Tibial artery (tissue), 4 donors: ENCODE measurements around the gene C10orf90.

Experiments used
- DNase-seq, 2 donors: peaks; one replicate each; pipeline ENCODE4 v3.0.0-alpha.2; 2019
- H3K27ac ChIP-seq, 2 donors: fragments of 200-600 bp; sonication (generic) in 1 of 2; 1 replicate in 1 of 2; 2 replicates in 1 of 2; pipeline ENCODE4 v1.5.1; 2018 to 2019; ENCODE audit warnings: mild to moderate bottlenecking in 1 of 2
- H3K27me3 ChIP-seq, 2 donors: fragments of 200-600 bp; sonication (generic) in 1 of 2; one replicate each; pipeline versions ENCODE4 v1.5.1 to v1.6.0; 2016 to 2019
- H3K36me3 ChIP-seq, 3 donors: fragments of 200-600 bp; sonication (generic) in 2 of 3; one replicate each; pipeline ENCODE4 v1.5.1; 2016 to 2019; ENCODE audit warnings: mild to moderate bottlenecking in 2 of 3
- H3K4me1 ChIP-seq, 4 donors: fragments of 200-600 bp; sonication (generic) in 2 of 4; 1 replicate in 3 of 4; 2 replicates in 1 of 4; pipeline ENCODE4 v1.5.1; 2016 to 2019
- H3K4me3 ChIP-seq, 2 donors: fragments of 200-600 bp; sonication (generic) in 1 of 2; 1 replicate in 1 of 2; 2 replicates in 1 of 2; pipeline ENCODE4 v1.5.1; 2018 to 2019; ENCODE audit warnings: mild to moderate bottlenecking in 2 of 2
- H3K9me3 ChIP-seq, 3 donors: fragments of 200-600 bp; sonication (generic) in 1 of 3; one replicate each; pipeline ENCODE4 v1.5.1; 2016 to 2019
- CTCF ChIP-seq, 2 experiments: fragments of 200-600 bp in 1 of 2; fragments of 450-650 bp in 1 of 2; IDR thresholded peaks; one replicate each; pipeline ENCODE4 v1.5.1; 2017 to 2019; ENCODE audit warnings: antibody characterized with exemption in 2 of 2, mild to moderate bottlenecking in 1 of 2, moderate library complexity in 1 of 2
- intact Hi-C: fragments of 100-400 bp; cut with DNase I; formaldehyde crosslinking; loops from one replicate; pipeline ENCODE4 v1.15.0; 2023; ENCODE audit warnings: low total_unique reads

The C10orf90 gene

GRCh38 chr10:126434235-126434634, 236.3 kb downstream of the C10orf90 start:
- intact Hi-C loops = no loop called here
- no peak for DNase-seq
- Histone ChIP-seq H3K27ac (no peak overlapping the region), H3K4me3 (no peak overlapping the region), H3K27me3 (no peaks in the 10 kb centered on the region), H3K9me3 (peaks cover 0 to 4% (median 3%) of the 10 kb centered on the region in 3 donors), H3K36me3 (no peaks in the 10 kb centered on the region), H3K4me1 (no peaks in the 10 kb centered on the region)
- TF ChIP-seq CTCF (IDR thresholded peaks at IDR 0.05) = no peak

- no peak for DNase-seq
- intact Hi-C loops = no loop called here
- TF ChIP-seq CTCF (IDR thresholded peaks at IDR 0.05) = no peak
- H3K9me3 ChIP-seq = no peaks in the 10 kb centered on the region
- H3K4me3 ChIP-seq = no peak overlapping the region
- H3K4me1 ChIP-seq = no peaks in the 10 kb centered on the region
- no peak overlapping the region for H3K27ac ChIP-seq
- no peaks in the 10 kb centered on the region for H3K36me3 ChIP-seq
- H3K27me3 ChIP-seq = no peaks in the 10 kb centered on the region
These were observed 237.1 kb downstream of the C10orf90 start for GRCh38 chr10:126433351-126433750.

- no peak overlapping the region for H3K27ac ChIP-seq
- no peak for TF ChIP-seq CTCF (IDR thresholded peaks at IDR 0.05)
- H3K36me3 ChIP-seq = no peaks in the 10 kb centered on the region
- DNase-seq = no peak
- no peaks in the 10 kb centered on the region for H3K4me1 ChIP-seq
- no peaks in the 10 kb centered on the region for H3K27me3 ChIP-seq
- H3K4me3 ChIP-seq = no peak overlapping the region
- intact Hi-C loops = no loop called here
- no peaks in the 10 kb centered on the region for H3K9me3 ChIP-seq
These were observed 238.0 kb downstream of the C10orf90 start for GRCh38 chr10:126432507-126432906.

DNA sequence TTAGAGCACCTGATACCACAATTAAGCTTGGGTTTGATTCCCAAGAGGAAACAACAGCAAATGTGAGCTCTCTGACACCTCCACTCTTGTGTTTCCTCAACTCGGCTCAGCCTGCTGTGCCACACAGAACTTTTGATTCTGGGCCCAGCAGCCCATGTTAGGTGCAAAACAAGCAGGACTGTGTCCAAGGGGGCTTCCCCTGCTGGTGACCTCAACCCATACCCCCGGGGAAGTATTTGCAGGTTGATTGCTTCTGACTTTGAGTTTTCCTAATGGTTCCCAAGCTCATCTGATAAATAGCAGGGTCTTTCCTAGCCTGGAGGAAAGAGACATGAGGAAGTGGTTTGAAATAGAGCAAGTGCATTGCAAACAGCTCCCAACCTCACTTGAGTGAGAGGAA, 238.7 kb downstream of the C10orf90 start:
- Histone ChIP-seq H3K27me3 (no peaks in the 10 kb centered on the region), H3K4me3 (no peak overlapping the region), H3K27ac (no peak overlapping the region), H3K36me3 (no peaks in the 10 kb centered on the region), H3K9me3 (no peaks in the 10 kb centered on the region), H3K4me1 (no peaks in the 10 kb centered on the region)
- no peak for DNase-seq
- intact Hi-C loops = no loop called here
- TF ChIP-seq CTCF (IDR thresholded peaks at IDR 0.05) = no peak

DNA sequence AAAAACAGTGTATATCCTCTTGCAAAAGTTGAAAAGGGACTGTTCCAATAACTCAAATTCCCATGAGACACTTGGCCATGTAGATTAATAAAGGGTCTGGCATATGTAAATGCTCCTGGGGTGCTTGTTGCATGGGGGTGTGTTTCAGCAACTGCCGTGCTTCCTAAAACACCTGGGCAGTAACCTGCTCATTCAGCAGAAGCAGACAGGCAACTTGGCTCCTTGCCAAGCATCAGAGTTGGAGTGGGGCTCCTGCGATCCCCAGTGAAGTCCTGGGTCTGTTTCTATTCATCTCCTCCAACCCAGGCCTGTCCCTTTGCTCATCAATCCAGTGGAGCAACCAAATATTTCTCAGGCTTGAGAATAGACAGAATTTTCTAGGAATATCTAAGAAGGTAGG, 240.0 kb downstream of the C10orf90 start:
- no peaks in the 10 kb centered on the region for H3K27me3 ChIP-seq
- H3K27ac ChIP-seq = no peak overlapping the region
- TF ChIP-seq CTCF (IDR thresholded peaks at IDR 0.05) = no peak
- no peak overlapping the region for H3K4me3 ChIP-seq
- H3K4me1 ChIP-seq = no peaks in the 10 kb centered on the region
- intact Hi-C loops = no loop called here
- no peak for DNase-seq
- H3K36me3 ChIP-seq = no peaks in the 10 kb centered on the region
- H3K9me3 ChIP-seq = no peaks in the 10 kb centered on the region

DNA sequence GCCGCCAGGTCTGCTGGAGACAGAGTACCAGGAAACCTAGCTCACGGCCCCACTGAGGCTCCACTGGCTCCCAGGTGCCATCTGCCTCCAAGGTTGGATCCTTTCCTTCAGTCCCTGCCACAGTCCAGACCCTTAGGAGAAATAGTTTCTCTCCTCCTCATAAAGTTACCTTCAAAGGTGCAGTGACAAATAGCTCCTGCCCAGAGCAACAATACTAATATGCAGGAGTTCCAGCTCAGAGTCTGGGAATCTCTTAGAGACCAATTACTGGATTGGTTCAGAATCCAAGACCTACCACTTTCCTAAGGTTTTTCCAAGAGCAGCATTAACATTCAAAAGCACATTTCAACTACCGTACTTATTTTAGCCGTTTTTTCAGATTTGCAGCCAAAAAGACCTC, 241.2 kb downstream of the C10orf90 start:
- H3K4me3 ChIP-seq = no peak overlapping the region
- no peaks in the 10 kb centered on the region for H3K4me1 ChIP-seq
- TF ChIP-seq CTCF (IDR thresholded peaks at IDR 0.05) = no peak
- no peaks in the 10 kb centered on the region for H3K27me3 ChIP-seq
- peaks cover 0 to 2% (median 0%) of the 10 kb centered on the region in 3 donors for H3K9me3 ChIP-seq
- no peak for DNase-seq
- intact Hi-C loops = no loop called here
- H3K36me3 ChIP-seq = peaks cover 0 to 2% (median 0%) of the 10 kb centered on the region in 3 donors
- no peak overlapping the region for H3K27ac ChIP-seq
